Retinal pigment epithelial cell (primary cell): Measurements from ENCODE around the gene CDK15.
A peak's percentile ranks its signal among the peaks of the same experiment; 100 is the strongest.

Source experiments
- DNase-seq: peaks from one replicate; pipeline ENCODE4 v3.0.0-alpha.2; 2010; ENCODE audit warnings: low read depth
- H3K4me3 ChIP-seq: 2 replicates; pipeline ENCODE4 v1.5.1; 2011; ENCODE audit warnings: mild to moderate bottlenecking, low read length, control low read depth, moderate library complexity
- TF ChIP-seq, protein P1 (sequence below): conservative IDR thresholded peaks from 2 replicates; pipeline ENCODE4 v1.5.1; 2011; ENCODE audit warnings: low read depth, low read length, control low read depth, inconsistent platforms

Gene CDK15

GRCh38 chr2:201854221-201854801 is 48.0 kb downstream of the CDK15 start:
- TF ChIP-seq, protein P1, sequence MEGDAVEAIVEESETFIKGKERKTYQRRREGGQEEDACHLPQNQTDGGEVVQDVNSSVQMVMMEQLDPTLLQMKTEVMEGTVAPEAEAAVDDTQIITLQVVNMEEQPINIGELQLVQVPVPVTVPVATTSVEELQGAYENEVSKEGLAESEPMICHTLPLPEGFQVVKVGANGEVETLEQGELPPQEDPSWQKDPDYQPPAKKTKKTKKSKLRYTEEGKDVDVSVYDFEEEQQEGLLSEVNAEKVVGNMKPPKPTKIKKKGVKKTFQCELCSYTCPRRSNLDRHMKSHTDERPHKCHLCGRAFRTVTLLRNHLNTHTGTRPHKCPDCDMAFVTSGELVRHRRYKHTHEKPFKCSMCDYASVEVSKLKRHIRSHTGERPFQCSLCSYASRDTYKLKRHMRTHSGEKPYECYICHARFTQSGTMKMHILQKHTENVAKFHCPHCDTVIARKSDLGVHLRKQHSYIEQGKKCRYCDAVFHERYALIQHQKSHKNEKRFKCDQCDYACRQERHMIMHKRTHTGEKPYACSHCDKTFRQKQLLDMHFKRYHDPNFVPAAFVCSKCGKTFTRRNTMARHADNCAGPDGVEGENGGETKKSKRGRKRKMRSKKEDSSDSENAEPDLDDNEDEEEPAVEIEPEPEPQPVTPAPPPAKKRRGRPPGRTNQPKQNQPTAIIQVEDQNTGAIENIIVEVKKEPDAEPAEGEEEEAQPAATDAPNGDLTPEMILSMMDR: no peak
- no peak overlapping the region for H3K4me3 ChIP-seq
- DNase-seq: peak; percentile 63

GRCh38 chr2:201854841-201855240 is 48.5 kb downstream of the CDK15 start:
- H3K4me3 ChIP-seq: no peak overlapping the region
- DNase-seq: no peak
- TF ChIP-seq, protein P1: no peak

GRCh38 chr2:201855356-201855755 is 49.0 kb downstream of the CDK15 start:
- H3K4me3 ChIP-seq: no peak overlapping the region
- TF ChIP-seq, protein P1: no peak
- no peak for DNase-seq

- DNase-seq: no peak
- TF ChIP-seq, protein P1: no peak
- no peak overlapping the region for H3K4me3 ChIP-seq
Observed at GRCh38 chr2:201857326-201857725, 51.0 kb downstream of the CDK15 start.

GRCh38 chr2:201858281-201859184 is 52.2 kb downstream of the CDK15 start:
- TF ChIP-seq, protein P1: no peak
- no peak for DNase-seq
- peak overlapping the region; percentile 20 for H3K4me3 ChIP-seq

- H3K4me3 ChIP-seq: no peak overlapping the region
- DNase-seq: no peak
- TF ChIP-seq, protein P1: no peak
Observed at GRCh38 chr2:201859949-201860348, 53.6 kb downstream of the CDK15 start.
